Neuronal stem cell (in vitro differentiated cells): ENCODE data around the gene HOXB8.

Source experiments
- DNase-seq: peaks from one replicate; pipeline ENCODE4 v3.0.0-alpha.2; 2013; ENCODE audit warnings: low spot score
- H2AFZ ChIP-seq: one replicate; pipeline ENCODE4 v1.6.1; 2013; ENCODE audit warnings: mild to moderate bottlenecking, low read length, inconsistent platforms
- H2AK5ac ChIP-seq: 2 replicates; pipeline ENCODE4 v1.6.1; 2013; ENCODE audit warnings: low read depth, mild to moderate bottlenecking, inconsistent platforms, low read length, moderate library complexity, mixed read lengths
- H2BK120ac ChIP-seq: 2 replicates; pipeline ENCODE4 v1.6.1; 2013; ENCODE audit warnings: low read depth, mild to moderate bottlenecking, inconsistent platforms, low read length, moderate library complexity, mixed read lengths
- H2BK12ac ChIP-seq: one replicate; pipeline ENCODE4 v1.6.1; 2013; ENCODE audit warnings: low read length, inconsistent platforms
- H2BK15ac ChIP-seq: 2 replicates; pipeline ENCODE4 v1.6.1; 2013; ENCODE audit warnings: mild to moderate bottlenecking, low read length, inconsistent platforms, mixed read lengths
- H2BK5ac ChIP-seq: one replicate; pipeline ENCODE4 v1.6.1; 2013; ENCODE audit warnings: inconsistent platforms, mild to moderate bottlenecking, low read length, moderate library complexity
- H3K14ac ChIP-seq: one replicate; pipeline ENCODE4 v1.6.1; 2013; ENCODE audit warnings: low read length, inconsistent platforms
- H3K18ac ChIP-seq: 2 replicates; pipeline ENCODE4 v1.6.1; 2013; ENCODE audit warnings: low read length, inconsistent platforms
- H3K23ac ChIP-seq: 2 replicates; pipeline ENCODE4 v1.6.1; 2013; ENCODE audit warnings: low read depth, mild to moderate bottlenecking, mixed read lengths, low read length, inconsistent platforms; ENCODE audit not compliant: poor library complexity
- H3K27ac ChIP-seq: replicated peaks from 3 replicates; pipeline ENCODE4 v1.5.1; 2013; ENCODE audit warnings: low read length, inconsistent platforms
- H3K27me3 ChIP-seq, 3 experiments: 2 replicates each; pipeline ENCODE4 v1.6.1; 2013; ENCODE audit warnings: low read length in 3 of 3, mild to moderate bottlenecking in 2 of 3, inconsistent platforms in 1 of 3, low read depth in 1 of 3, mixed read lengths in 1 of 3, moderate library complexity in 1 of 3; ENCODE audit not compliant: control insufficient read depth in 3 of 3, insufficient read depth in 3 of 3
- H3K36me3 ChIP-seq, 2 donors: replicated peaks in 1 of 2; 2 replicates each; pipeline ENCODE4 v1.6.1; 2013; ENCODE audit warnings: low read length in 2 of 2; ENCODE audit not compliant: control insufficient read depth in 2 of 2, insufficient read depth in 2 of 2
- H3K4ac ChIP-seq: 2 replicates; pipeline ENCODE4 v1.6.1; 2013; ENCODE audit warnings: inconsistent platforms, mild to moderate bottlenecking, low read length, moderate library complexity
- H3K4me1 ChIP-seq, 2 donors: 1 replicate in 1 of 2; 2 replicates in 1 of 2; pipeline ENCODE4 v1.6.1; 2013; ENCODE audit warnings: low read length in 2 of 2, low read depth in 1 of 2; ENCODE audit not compliant: control insufficient read depth in 2 of 2, insufficient read depth in 1 of 2
- H3K4me2 ChIP-seq: one replicate; pipeline ENCODE4 v1.6.1; 2013; ENCODE audit warnings: mild to moderate bottlenecking, low read length, inconsistent platforms; ENCODE audit not compliant: insufficient read depth, poor library complexity, severe bottlenecking
- H3K4me3 ChIP-seq, 2 donors: 2 replicates each; pipeline ENCODE4 v1.5.1; 2013; ENCODE audit warnings: low read length in 2 of 2, mild to moderate bottlenecking in 2 of 2, inconsistent platforms in 1 of 2, moderate library complexity in 1 of 2
- H3K79me1 ChIP-seq: one replicate; pipeline ENCODE4 v1.6.1; 2013; ENCODE audit warnings: low read depth, mild to moderate bottlenecking, inconsistent platforms, low read length, moderate library complexity
- H3K9ac ChIP-seq: one replicate; pipeline ENCODE4 v1.6.1; 2013; ENCODE audit warnings: mild to moderate bottlenecking, low read depth, low read length, inconsistent platforms; ENCODE audit not compliant: poor library complexity
- H3K9me3 ChIP-seq, 2 donors: replicated peaks in 1 of 2; 2 replicates each; pipeline versions ENCODE3 to v1.6.1; 2013; ENCODE audit warnings: low read length in 2 of 2, mild to moderate bottlenecking in 2 of 2, inconsistent platforms in 1 of 2, low read depth in 1 of 2, mixed read lengths in 1 of 2, moderate library complexity in 1 of 2; ENCODE audit not compliant: control insufficient read depth in 2 of 2, insufficient read depth in 1 of 2
- H4K8ac ChIP-seq: one replicate; pipeline ENCODE4 v1.6.1; 2013; ENCODE audit warnings: low read depth, mild to moderate bottlenecking, inconsistent platforms, low read length, moderate library complexity
- H4K91ac ChIP-seq: one replicate; pipeline ENCODE4 v1.6.1; 2013; ENCODE audit warnings: low read length, low read depth, mild to moderate bottlenecking, inconsistent platforms; ENCODE audit not compliant: poor library complexity
- WGBS, 2 donors: extraction: QIAGEN DNeasy Blood & Tissue Kit; methylation state at CpG; one replicate each; pipeline ENCODE4 v1.1.7; 2013; ENCODE audit warnings: missing lambda C conversion rate in 2 of 2, mixed read lengths in 1 of 2; ENCODE audit not compliant: insufficient read length in 2 of 2, insufficient replicate concordance in 1 of 2; ENCODE audit errors: extremely low coverage in 2 of 2; 5-methylcytosine and 5-hydroxymethylcytosine counted together

Gene HOXB8

DNA sequence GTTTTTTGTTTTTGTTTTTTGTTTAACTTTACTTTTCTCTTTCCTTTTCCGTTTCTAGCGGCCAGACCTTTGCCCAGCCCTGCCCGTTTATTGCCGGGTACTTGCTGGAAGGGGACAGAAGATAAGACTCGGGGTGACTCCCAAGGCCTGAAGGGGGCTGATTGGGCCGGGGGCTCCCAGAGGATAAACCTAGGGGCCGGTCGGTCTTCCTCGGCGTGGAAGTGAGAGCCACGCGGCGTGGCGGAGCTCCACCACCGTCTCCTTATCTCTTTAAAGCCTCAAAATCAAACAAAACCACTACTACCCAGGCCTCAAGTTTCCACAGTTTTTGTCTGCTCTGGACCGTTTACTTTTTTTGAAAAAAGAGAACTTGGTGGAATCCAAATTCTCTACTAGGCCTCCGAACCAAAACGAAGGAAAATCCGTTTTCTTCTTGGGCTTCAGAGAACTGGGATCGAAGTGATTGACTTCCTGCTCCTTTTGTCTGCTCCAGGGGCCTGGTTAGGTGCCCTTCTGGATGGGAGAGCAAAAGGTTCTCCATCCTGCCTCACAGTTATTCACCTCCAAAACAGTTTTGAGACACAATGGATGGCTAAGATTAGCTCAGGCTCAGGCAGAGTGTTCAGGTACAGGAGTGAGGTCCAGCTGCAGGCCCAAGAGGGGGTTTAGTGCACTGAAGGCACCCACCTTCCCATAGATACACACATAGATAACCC is 19.6 kb upstream of the HOXB8 start:
- Histone ChIP-seq H4K8ac (no peak overlapping the region), H3K79me1 (no peaks in the 10 kb centered on the region), H4K91ac (no peak overlapping the region), H2BK15ac (no peak overlapping the region), H3K9me3 (no peaks in the 10 kb centered on the region), H2BK5ac (no peak overlapping the region), H3K27me3 (peaks cover 46 to 100% (median 98%) of the 10 kb centered on the region in 3 experiments), H3K4me2 (no peak overlapping the region), H3K18ac (no peak overlapping the region), H3K23ac (no peak overlapping the region), H2BK120ac (no peak overlapping the region), H3K36me3 (no peaks in the 10 kb centered on the region), H2AK5ac (no peak overlapping the region), H3K4ac (no peak overlapping the region), H2BK12ac (no peak overlapping the region), H3K4me1 (no peaks in the 10 kb centered on the region), H2AFZ (no peak overlapping the region), H3K4me3 (no peak overlapping the region), H3K27ac (no peak overlapping the region), H3K9ac (no peak overlapping the region), H3K14ac (no peak overlapping the region)
- DNase-seq = no peak
- no CpG with 5 or more reads among the region's 20 CpGs for WGBS, 2 donors

DNA sequence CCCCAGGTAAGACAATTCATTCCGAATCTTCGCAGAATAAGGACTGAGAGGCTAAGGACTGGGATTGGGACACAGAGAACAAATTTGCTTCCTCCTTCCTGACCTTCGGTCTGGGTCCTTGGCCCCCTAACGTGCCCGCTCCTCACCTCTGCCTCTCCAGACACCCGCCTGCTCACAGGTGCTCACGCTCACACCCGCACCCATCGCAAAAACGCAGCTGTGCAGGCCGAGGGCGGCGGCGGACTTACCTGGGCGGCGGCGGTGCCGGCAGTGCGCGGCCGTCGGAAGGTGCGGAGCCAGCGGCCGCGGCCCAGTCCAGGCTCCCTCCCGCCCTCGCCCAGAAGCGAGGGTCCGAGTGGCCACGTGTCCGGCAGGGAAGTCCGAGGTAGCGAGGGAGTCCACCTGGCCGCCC is 18.2 kb upstream of the HOXB8 start:
- Histone ChIP-seq H2BK5ac (no peak overlapping the region), H2BK12ac (no peak overlapping the region), H2AK5ac (no peak overlapping the region), H3K4me3 (no peak overlapping the region), H3K9ac (no peak overlapping the region), H3K18ac (no peak overlapping the region), H4K91ac (no peak overlapping the region), H3K79me1 (no peaks in the 10 kb centered on the region), H3K4ac (no peak overlapping the region), H3K36me3 (no peaks in the 10 kb centered on the region), H3K4me1 (no peaks in the 10 kb centered on the region), H3K23ac (no peak overlapping the region), H3K4me2 (no peak overlapping the region), H4K8ac (no peak overlapping the region), H2BK120ac (no peak overlapping the region), H2AFZ (peak overlapping the region; percentile 9), H3K27ac (no peak overlapping the region), H3K14ac (no peak overlapping the region), H3K9me3 (no peaks in the 10 kb centered on the region), H3K27me3 (peaks cover 45 to 100% (median 97%) of the 10 kb centered on the region in 3 experiments), H2BK15ac (no peak overlapping the region)
- DNase-seq = no peak
- no CpG with 5 or more reads among the region's 35 CpGs for WGBS, 2 donors

DNA sequence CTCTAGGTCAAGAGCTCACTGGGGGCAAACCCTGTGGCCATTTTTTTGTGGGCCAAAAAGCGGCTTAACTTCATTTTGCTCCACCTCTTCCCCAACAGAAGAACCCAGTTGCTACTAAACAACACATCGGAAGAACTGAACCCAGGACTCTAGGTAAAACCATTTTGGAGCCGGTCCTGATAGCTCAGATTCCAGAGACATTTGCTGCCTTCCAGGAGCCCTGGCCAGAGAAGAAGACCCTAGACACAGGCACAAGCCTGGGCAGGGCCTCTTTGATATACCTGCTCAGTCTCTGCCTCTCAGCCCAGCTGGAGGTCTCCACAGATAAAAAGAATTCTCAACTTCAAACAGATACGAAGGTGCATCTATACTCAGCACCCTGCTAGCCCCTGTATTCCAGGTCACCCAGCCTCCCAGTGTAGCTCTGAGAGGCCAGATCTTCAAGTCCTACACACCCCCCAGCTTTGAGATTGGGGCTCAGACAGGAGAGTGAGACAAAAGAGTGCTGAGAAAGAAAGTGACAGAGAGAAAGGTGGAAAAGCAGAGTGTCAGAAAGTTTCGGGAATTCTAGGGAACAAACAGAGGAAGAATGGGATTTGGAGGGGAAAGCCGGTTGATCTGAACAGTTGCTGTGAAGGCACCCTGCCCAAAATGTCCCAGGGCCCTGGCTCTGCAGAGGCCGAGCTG is 17.6 kb upstream of the HOXB8 start:
- H3K18ac ChIP-seq = no peak overlapping the region
- H2BK5ac ChIP-seq = no peak overlapping the region
- H3K4me1 ChIP-seq = no peaks in the 10 kb centered on the region
- H2BK12ac ChIP-seq = no peak overlapping the region
- H3K4ac ChIP-seq = no peak overlapping the region
- H3K4me3 ChIP-seq = no peak overlapping the region
- no peak overlapping the region for H2AK5ac ChIP-seq
- no peak overlapping the region for H3K4me2 ChIP-seq
- peaks cover 42 to 100% (median 97%) of the 10 kb centered on the region in 3 experiments for H3K27me3 ChIP-seq
- no peak overlapping the region for H3K23ac ChIP-seq
- no CpG with 5 or more reads among the region's 7 CpGs for WGBS, 2 donors
- no peaks in the 10 kb centered on the region for H3K9me3 ChIP-seq
- DNase-seq = no peak
- H3K36me3 ChIP-seq = no peaks in the 10 kb centered on the region
- H3K79me1 ChIP-seq = no peaks in the 10 kb centered on the region
- H2BK120ac ChIP-seq = no peak overlapping the region
- H3K27ac ChIP-seq = no peak overlapping the region
- H3K14ac ChIP-seq = no peak overlapping the region
- H4K8ac ChIP-seq = no peak overlapping the region
- no peak overlapping the region for H3K9ac ChIP-seq
- H4K91ac ChIP-seq = no peak overlapping the region
- no peak overlapping the region for H2AFZ ChIP-seq
- H2BK15ac ChIP-seq = no peak overlapping the region

DNA sequence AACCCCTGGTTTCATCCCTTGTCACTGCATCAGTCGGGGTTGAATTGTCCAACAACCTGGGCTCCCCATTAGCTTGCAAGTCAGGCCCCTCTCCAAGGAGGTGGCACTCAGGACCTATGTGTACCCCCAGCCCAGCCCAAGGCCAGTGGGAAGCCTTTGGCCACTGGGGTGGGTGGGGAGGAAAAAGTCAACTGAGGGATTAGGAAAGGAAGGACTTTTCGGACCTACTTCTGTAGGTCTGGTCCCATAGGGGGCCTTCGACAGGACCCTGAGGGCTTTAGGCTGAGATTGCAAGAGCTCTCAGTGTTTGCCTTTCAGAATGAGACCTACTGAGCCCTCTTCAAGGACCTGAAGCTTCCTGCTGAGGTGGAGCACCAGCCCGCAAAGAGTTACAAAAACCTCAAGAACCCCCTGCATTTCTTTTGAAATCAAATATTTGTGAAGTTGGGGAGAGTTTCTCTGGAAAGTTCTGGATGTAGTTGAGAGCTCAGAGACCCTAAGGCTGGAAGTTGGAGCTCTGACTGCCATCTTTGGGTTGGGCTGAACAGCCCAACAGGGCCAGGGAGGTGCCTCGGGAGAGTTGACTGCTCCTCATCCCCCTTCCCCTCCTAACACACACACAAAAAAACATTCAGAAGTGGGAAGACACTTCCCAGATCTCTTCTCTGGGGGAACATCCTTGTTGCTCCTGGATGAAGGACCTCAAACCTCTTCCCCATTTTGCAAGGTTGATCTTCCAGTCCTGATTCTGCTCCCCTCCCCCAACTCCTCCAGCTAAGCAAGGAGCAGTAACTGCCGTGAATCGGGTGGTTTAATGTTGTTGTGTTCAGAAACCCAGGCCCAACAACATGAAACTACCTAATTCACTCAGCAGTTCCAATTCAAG is 16.8 kb upstream of the HOXB8 start:
- H3K9me3 ChIP-seq = no peaks in the 10 kb centered on the region
- H3K27me3 ChIP-seq = peaks cover 47 to 100% (median 97%) of the 10 kb centered on the region in 3 experiments
- no peaks in the 10 kb centered on the region for H3K36me3 ChIP-seq
- no peak overlapping the region for H2BK120ac ChIP-seq
- H3K14ac ChIP-seq = no peak overlapping the region
- DNase-seq = no peak
- no peak overlapping the region for H2BK12ac ChIP-seq
- no peak overlapping the region for H3K4ac ChIP-seq
- H3K9ac ChIP-seq = no peak overlapping the region
- H3K23ac ChIP-seq = no peak overlapping the region
- H3K18ac ChIP-seq = no peak overlapping the region
- H3K4me3 ChIP-seq = no peak overlapping the region
- H3K4me2 ChIP-seq = no peak overlapping the region
- no peak overlapping the region for H3K27ac ChIP-seq
- no peak overlapping the region for H2AK5ac ChIP-seq
- no peak overlapping the region for H2AFZ ChIP-seq
- no peak overlapping the region for H4K91ac ChIP-seq
- H2BK5ac ChIP-seq = no peak overlapping the region
- H4K8ac ChIP-seq = no peak overlapping the region
- no CpG with 5 or more reads among the region's 7 CpGs for WGBS, 2 donors
- H2BK15ac ChIP-seq = no peak overlapping the region
- no peaks in the 10 kb centered on the region for H3K79me1 ChIP-seq
- H3K4me1 ChIP-seq = no peaks in the 10 kb centered on the region
